Natural killer cell (primary cell): Measurements from ENCODE around the gene AFG3L2. TPM values are rescaled to one million over a fixed set of nuclear protein-coding genes. Genes with fewer than 3 reads are reported as not detected.

Experiments
- ATAC-seq, 3 donors: fragments of 150-1000 bp in 2 of 3; fragments of 200-7000 bp in 1 of 3; cut with Tn5 transposase; 1 replicate in 1 of 3; 2 replicates in 2 of 3; pipeline ENCODE4 v1.10.0; 2021; ENCODE audit warnings: mild to moderate bottlenecking in 2 of 3, moderate library complexity in 2 of 3
- DNase-seq, 2 donors: peaks; one replicate each; pipeline versions ENCODE4 v3.0.0 to v3.0.0-alpha.2; 2013 to 2021; ENCODE audit warnings: mixed read lengths in 1 of 2
- H3K27ac ChIP-seq: one replicate; pipeline ENCODE4 v1.5.1; 2013; ENCODE audit warnings: mild to moderate bottlenecking, low read length
- H3K27me3 ChIP-seq: one replicate; pipeline ENCODE4 v1.6.1; 2013; ENCODE audit warnings: low read length; ENCODE audit not compliant: control insufficient read depth, insufficient read depth
- H3K36me3 ChIP-seq: one replicate; pipeline ENCODE4 v1.6.1; 2013; ENCODE audit warnings: low read length; ENCODE audit not compliant: control insufficient read depth, insufficient read depth
- H3K4me1 ChIP-seq: one replicate; pipeline ENCODE4 v1.6.1; 2013; ENCODE audit warnings: low read length; ENCODE audit not compliant: control insufficient read depth, insufficient read depth
- H3K4me3 ChIP-seq: one replicate; pipeline ENCODE4 v1.5.1; 2013; ENCODE audit warnings: low read length
- H3K9me3 ChIP-seq: one replicate; pipeline ENCODE4 v1.6.1; 2013; ENCODE audit warnings: low read length; ENCODE audit not compliant: control insufficient read depth, insufficient read depth
- H3K27ac Mint-ChIP-seq, 2 donors: one replicate each; pipeline ENCODE4 v1.8.0; 2022; ENCODE audit warnings: mild to moderate bottlenecking in 2 of 2, mixed read lengths in 2 of 2, moderate library complexity in 1 of 2
- H3K27me3 Mint-ChIP-seq, 2 donors: one replicate each; pipeline ENCODE4 v1.8.0; 2022; ENCODE audit warnings: low read depth in 2 of 2, mixed read lengths in 2 of 2
- H3K36me3 Mint-ChIP-seq: one replicate; pipeline ENCODE4 v1.8.0; 2022; ENCODE audit warnings: mixed read lengths
- H3K4me1 Mint-ChIP-seq, 2 donors: one replicate each; pipeline ENCODE4 v1.8.0; 2022; ENCODE audit warnings: mixed read lengths in 2 of 2
- H3K4me3 Mint-ChIP-seq: one replicate; pipeline ENCODE4 v1.8.0; 2022; ENCODE audit warnings: mild to moderate bottlenecking, moderate library complexity, mixed read lengths
- H3K9me3 Mint-ChIP-seq, 2 donors: one replicate each; pipeline ENCODE4 v1.8.0; 2022; ENCODE audit warnings: mixed read lengths in 2 of 2
- CTCF ChIP-seq: fragments of 200-600 bp; IDR thresholded peaks from one replicate; pipeline ENCODE4 v1.8.0; 2022; ENCODE audit warnings: antibody characterized with exemption
- WGBS: methylation state at CpG from one replicate; pipeline ENCODE4 v1.1.7; 2013; ENCODE audit warnings: missing lambda C conversion rate; ENCODE audit not compliant: insufficient coverage; 5-methylcytosine and 5-hydroxymethylcytosine counted together
- intact Hi-C: fragments of 100-400 bp; cut with micrococcal nuclease; formaldehyde crosslinking; loops from one replicate; pipeline ENCODE4 v1.14.2; 2022
- total RNA-seq, 4 donors: library from RNA; stranded (reverse); fragments of 120-200 nt in 1 of 4; gene quantifications; one replicate each; pipeline versions ENCODE4 v1.2.3 to v1.2.4, GENCODE V29; 2013 to 2022

AFG3L2 gene
- total RNA-seq, 3 donors from 2014 or later (not counting 1 experiment from before 2014, with no cell fraction given): 31.9 to 36.4 (median 35.9) TPM

- H3K4me1 ChIP-seq: peaks cover 9% of the 10 kb centered on the region
- no peak overlapping the region for H3K4me3 Mint-ChIP-seq
- no peak for DNase-seq
- H3K9me3 ChIP-seq: no peaks in the 10 kb centered on the region
- no peak overlapping the region for H3K27ac Mint-ChIP-seq
- no peaks in the 10 kb centered on the region for H3K27me3 Mint-ChIP-seq
- H3K36me3 ChIP-seq: peaks cover 42% of the 10 kb centered on the region
- 98% methylated on average over 58 of the region's 58 CpGs for WGBS
- H3K27ac ChIP-seq: no peak overlapping the region
- peaks cover 14 to 16% of the 10 kb centered on the region in 2 donors for H3K4me1 Mint-ChIP-seq
- no peak for TF ChIP-seq CTCF
- no peaks in the 10 kb centered on the region for H3K9me3 Mint-ChIP-seq
- ATAC-seq: no peak
- intact Hi-C loops: no loop called here
- no peaks in the 10 kb centered on the region for H3K27me3 ChIP-seq
- peaks cover 6% of the 10 kb centered on the region for H3K36me3 Mint-ChIP-seq
- H3K4me3 ChIP-seq: no peak overlapping the region
Measured at GRCh38 chr18:12324991-12325725, 51.9 kb downstream of the AFG3L2 start.

GRCh38 chr18:12321333-12321732 is 55.7 kb downstream of the AFG3L2 start:
- peaks cover 11% of the 10 kb centered on the region for H3K36me3 ChIP-seq
- Mint-ChIP-seq H3K4me3 (no peak overlapping the region), H3K4me1 (no peaks in the 10 kb centered on the region), H3K36me3 (no peaks in the 10 kb centered on the region), H3K27ac (no peak overlapping the region), H3K9me3 (no peaks in the 10 kb centered on the region), H3K27me3 (no peaks in the 10 kb centered on the region)
- no peaks in the 10 kb centered on the region for H3K9me3 ChIP-seq
- H3K27ac ChIP-seq: no peak overlapping the region
- 66% methylated on average over 4 of the region's 4 CpGs for WGBS
- ATAC-seq (no peak), DNase-seq (no peak)
- no peaks in the 10 kb centered on the region for H3K27me3 ChIP-seq
- intact Hi-C loops: no loop called here
- no peak overlapping the region for H3K4me3 ChIP-seq
- TF ChIP-seq CTCF: no peak
- peaks cover 7% of the 10 kb centered on the region for H3K4me1 ChIP-seq

- no peak for TF ChIP-seq CTCF
- no peak for ATAC-seq
- Mint-ChIP-seq H3K9me3 (no peaks in the 10 kb centered on the region), H3K36me3 (no peaks in the 10 kb centered on the region), H3K27ac (no peak overlapping the region), H3K4me3 (no peak overlapping the region), H3K27me3 (no peaks in the 10 kb centered on the region), H3K4me1 (no peaks in the 10 kb centered on the region)
- Histone ChIP-seq H3K4me3 (no peak overlapping the region), H3K36me3 (no peaks in the 10 kb centered on the region), H3K27ac (no peak overlapping the region), H3K27me3 (no peaks in the 10 kb centered on the region), H3K4me1 (peaks cover 7% of the 10 kb centered on the region), H3K9me3 (no peaks in the 10 kb centered on the region)
- intact Hi-C loops: no loop called here
- no CpG with 5 or more reads among the region's 5 CpGs for WGBS
- no peak for DNase-seq
Measured at GRCh38 chr18:12318857-12319256, 58.2 kb downstream of the AFG3L2 start.

GRCh38 chr18:12318334-12318697 is 58.7 kb downstream of the AFG3L2 start:
- DNase-seq: no peak
- no peak overlapping the region for H3K4me3 ChIP-seq
- no peaks in the 10 kb centered on the region for H3K36me3 ChIP-seq
- no peak overlapping the region for H3K4me3 Mint-ChIP-seq
- no peaks in the 10 kb centered on the region for H3K27me3 Mint-ChIP-seq
- ATAC-seq: no peak
- H3K9me3 ChIP-seq: no peaks in the 10 kb centered on the region
- no peak for TF ChIP-seq CTCF
- peak overlapping the region; percentile 32 for H3K27ac ChIP-seq
- H3K9me3 Mint-ChIP-seq: no peaks in the 10 kb centered on the region
- no peaks in the 10 kb centered on the region for H3K27me3 ChIP-seq
- H3K27ac Mint-ChIP-seq: no peak overlapping the region
- intact Hi-C loops: no loop called here
- no peaks in the 10 kb centered on the region for H3K36me3 Mint-ChIP-seq
- peaks cover 7% of the 10 kb centered on the region for H3K4me1 ChIP-seq
- no peaks in the 10 kb centered on the region for H3K4me1 Mint-ChIP-seq
- WGBS: 50% methylated on average over 5 of the region's 5 CpGs
